HG02852 (cell line): Measurements from ENCODE around the gene CRIP1.

Source experiments
- ATAC-seq: cut with Tn5 transposase; IDR thresholded peaks from one replicate; pipeline ENCODE4 v1.9.1; 2021; ENCODE audit warnings: mild to moderate bottlenecking, moderate library complexity; ENCODE audit not compliant: unreplicated experiment

The CRIP1 gene

DNA sequence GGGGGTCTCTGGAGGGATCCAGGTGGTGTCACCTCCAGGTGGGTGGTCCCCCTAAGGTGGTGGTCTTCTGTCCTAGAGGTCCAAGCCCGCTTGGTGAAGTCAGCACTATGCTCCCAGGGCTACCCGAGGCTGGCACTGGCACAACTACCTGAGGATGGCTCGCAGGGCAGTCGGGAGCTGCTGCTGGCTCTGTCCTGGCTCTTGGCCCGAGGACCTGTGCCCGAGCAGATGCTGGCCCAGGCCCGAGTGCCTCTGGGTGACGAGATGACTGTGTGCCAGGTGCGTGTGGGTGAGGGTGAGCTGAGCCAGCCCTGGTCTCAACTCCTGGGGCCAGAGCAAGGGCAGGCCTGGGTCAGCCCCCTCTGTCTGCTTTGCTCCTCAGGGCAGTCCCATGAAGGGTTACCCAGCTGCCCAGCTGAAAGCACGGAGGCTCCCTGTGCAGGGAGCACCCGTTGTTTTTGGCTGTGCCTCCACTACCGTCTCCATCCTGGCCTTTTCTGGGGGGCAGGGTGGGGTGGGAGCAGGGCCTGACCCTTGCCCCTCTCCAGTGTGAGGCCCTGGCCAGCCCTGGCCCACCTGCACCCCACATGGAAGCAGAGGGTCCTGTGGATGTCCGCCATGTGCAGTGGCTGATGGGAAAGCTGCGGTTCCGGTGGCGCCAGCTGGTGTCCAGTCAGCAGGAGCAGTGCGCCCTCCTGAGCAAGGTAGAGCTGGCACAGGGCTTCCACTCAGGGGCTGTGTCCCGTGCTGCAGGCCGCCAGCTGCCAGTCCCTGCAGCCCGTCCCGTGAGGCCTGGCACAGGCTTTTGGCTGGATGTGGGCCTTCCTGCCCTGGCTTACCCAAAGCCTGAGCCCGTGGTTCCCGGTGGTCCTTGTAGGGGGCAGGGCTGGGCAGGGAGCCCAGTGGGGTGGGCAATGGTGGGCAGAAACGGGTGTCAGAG is 5.6 kb downstream of the CRIP1 start:
- ATAC-seq, result no peak

- ATAC-seq, result no peak
Observed at GRCh38 chr14:105492971-105493871, 6.5 kb downstream of the CRIP1 start.

DNA sequence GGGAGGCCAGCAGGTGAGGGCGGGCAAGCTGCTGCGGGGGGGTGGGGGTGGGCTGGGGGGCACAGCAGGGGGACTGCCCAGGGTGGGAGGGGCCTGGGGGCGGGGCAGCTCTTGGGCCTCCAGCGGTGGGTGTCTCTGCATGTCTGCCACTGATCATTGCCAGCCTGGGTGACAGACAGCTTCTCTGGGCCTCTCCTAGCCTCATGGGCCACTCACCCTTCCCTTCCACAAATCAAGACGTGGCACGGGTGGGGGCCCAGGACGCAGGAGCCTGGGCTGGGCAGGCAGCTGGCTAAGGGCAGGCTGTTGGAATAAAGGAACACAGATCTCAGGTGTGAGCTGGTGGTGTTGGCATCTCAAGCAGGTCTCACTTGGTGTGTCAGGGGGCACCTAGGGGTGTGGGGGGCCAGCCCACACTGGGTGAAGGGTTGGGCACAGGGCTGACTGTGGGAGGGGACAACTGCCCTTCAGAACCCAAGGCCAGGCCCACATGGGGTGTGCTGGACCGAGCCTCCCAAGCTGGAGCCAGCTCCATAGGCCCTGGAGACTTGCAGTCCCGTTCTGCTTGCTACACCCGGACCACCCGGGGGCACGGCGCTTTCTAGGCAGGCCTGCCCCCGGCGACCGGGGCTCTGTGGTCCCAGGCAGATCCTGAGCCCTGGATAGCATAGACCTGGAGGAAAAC is 7.4 kb downstream of the CRIP1 start:
- no peak for ATAC-seq

GRCh38 chr14:105494606-105494929 is 7.9 kb downstream of the CRIP1 start:
- no peak for ATAC-seq

DNA sequence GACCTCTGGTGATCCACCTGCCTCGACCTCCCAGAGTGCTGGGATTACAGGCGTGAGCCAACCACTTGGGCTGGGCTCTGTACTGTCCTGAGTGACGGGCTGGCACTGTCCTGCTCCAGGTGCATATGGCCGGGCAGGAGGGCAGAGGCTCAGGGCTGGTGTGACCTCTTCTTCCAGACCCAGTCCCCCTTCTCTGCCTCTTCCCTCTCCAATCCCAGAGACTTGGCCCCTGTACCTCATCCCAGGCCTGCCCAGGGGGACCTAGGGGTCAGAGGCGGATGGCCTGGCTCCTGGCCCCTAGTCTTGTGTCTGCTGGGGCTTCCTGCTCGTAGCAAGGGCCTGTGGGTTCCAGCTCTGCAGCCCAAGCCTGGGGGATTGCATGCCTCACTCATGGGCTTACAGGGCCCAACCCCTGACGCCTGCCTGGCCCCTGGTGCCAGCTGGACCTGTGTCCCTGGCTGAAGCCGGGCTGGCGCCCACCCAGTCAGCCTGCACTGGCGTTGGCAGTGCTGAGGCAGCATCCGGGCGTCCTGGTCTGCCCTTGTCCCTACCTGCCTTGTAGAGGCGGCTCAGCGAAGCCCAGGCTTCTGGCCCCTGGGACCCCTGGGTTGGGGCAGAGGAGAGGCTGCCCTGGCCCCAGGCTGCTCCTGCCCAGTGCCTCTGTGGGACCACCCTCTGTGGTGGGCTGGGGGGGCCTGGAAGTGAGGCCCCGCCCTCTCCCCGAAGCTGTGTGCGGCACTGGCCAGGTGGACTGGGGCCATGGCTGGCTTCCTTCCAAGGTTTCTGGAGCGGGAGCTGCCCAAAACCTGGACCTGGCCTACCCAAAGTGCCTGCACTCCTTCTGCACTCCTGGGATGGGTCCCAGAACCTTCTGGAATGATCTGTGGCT is 8.7 kb downstream of the CRIP1 start:
- ATAC-seq, result no peak

GRCh38 chr14:105495990-105496830 is 9.5 kb downstream of the CRIP1 start:
- ATAC-seq, result no peak

- ATAC-seq, result no peak
Observed at GRCh38 chr14:105496831-105497591, 10.3 kb downstream of the CRIP1 start.

DNA sequence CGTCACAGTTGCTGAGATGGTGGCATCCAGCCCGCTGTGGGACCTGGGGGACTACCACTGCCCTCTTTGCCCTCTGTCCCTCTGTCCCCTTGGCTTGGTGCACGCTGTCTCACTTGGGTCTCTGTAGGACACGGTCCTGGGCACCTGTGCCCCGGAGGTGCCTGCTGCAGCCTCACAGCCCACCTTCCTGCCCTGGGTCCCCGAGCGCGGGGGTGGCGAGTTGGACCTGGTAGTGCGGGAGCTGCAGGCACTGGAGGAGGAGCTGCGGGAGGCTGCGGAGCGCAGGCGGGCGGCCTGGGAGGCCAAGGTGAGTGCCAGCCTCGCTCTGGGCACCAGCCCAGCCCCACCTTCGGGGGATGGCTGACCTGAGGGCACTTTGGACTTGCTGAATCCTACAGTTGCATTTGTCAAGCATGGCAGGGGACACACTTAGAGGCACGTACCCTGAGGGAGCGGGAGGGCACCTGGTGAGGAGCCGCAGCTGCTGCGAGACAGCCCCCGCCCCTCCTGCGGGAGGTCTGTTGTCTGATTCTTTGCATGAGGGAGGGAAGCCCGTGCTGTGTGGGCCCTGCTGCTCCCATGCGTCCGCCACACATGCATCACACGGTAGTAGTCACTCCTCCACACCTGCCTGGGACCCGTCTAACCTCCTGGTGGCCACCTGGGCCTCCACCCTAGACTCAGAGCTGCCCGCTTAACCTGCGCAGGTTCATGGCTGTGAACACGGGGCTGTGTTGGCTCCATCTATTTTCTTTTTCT is 11.2 kb downstream of the CRIP1 start:
- ATAC-seq, result no peak

DNA sequence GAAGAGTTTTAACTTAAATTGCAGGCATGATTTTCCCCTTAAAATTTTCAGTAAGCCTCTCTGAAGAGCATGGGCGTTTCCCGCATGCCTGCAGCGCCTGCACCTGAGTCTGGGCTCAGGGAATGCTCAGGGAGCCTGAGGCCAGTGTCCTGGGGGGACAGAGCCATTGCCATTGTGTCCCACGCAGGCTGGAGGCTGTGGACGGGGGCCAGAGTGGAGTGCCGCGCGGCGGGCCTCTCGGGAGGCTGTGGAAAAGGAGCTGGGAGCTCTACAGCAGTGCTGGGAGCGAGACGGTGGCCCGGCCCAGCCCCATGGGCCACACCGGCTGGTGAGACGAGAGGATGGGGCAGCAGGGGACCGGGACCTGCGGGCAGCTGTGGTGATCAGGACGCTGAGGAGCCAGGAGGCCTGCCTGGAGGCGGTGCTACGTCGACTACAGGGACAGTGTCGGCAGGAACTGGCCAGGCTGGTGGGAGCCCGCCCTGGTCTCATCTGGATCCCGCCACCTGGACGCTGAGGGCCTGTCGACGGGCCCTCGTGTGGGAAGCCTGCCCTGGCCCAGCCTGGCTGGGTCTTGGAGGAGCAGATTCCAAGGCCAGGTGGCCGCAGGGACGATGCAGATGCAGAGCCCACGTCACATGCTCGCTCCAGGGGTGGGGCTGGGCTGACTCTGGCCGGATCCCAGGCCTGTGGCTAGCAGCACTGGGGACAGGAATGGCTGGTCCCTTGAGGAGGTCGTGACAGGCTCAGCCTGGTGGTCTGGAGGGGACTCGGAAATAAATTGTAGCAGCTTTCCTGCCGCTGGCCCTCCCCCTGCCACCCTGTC is 12.0 kb downstream of the CRIP1 start:
- ATAC-seq, result no peak

GRCh38 chr14:105499256-105500035 is 12.8 kb downstream of the CRIP1 start:
- ATAC-seq, result no peak

DNA sequence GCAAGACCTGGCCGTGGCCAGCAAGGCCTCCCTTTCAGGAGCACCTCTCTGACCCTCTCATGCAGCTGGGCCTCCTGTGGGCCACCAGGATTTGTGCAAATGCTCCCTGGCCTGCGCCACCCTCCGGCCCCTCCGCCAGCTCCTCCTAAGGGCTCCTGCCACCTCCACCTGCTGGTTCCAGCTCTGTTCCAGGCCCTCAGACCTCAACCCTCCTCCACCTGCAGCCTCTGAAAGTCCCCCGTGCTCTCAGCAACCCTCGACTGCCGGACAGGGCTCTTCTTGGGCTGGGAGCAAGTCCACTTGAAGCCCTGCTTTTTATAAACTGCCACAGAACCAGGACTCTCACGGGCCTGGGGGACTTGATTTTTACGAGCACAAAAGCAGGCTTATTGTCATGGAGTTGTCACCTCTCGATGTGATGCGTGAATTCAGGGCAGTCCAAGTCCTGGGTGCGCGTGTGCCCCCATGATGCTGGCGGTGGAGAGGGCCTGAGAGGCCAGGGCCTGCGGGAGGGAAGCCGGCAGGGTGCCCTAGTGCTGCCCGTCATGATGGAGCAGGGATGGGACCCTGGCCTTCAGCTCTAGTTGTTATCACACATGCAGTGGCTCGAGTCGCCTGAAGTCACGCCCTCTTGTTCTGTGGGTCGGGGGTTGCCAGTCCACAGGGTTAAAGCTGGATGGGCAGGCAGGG is 13.5 kb downstream of the CRIP1 start:
- no peak for ATAC-seq

DNA sequence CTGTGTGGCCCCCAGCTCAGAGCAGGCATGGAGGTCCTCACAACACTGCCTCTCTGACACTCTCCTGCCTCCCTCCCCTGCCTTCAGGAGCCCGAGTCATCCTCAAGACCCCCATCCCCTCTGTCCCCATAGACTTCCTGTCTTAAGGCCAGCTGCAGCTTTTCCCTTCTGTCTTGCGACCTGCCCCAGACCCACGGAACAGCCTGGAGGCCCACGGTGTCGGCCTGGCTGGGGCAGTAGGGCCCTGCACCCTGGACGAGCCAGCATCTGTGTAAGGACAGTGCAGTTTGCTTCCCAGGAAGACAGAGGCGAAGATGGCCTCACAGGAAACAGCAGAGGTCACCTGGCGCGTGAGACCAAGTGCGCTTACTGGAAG is 14.0 kb downstream of the CRIP1 start:
- no peak for ATAC-seq

DNA sequence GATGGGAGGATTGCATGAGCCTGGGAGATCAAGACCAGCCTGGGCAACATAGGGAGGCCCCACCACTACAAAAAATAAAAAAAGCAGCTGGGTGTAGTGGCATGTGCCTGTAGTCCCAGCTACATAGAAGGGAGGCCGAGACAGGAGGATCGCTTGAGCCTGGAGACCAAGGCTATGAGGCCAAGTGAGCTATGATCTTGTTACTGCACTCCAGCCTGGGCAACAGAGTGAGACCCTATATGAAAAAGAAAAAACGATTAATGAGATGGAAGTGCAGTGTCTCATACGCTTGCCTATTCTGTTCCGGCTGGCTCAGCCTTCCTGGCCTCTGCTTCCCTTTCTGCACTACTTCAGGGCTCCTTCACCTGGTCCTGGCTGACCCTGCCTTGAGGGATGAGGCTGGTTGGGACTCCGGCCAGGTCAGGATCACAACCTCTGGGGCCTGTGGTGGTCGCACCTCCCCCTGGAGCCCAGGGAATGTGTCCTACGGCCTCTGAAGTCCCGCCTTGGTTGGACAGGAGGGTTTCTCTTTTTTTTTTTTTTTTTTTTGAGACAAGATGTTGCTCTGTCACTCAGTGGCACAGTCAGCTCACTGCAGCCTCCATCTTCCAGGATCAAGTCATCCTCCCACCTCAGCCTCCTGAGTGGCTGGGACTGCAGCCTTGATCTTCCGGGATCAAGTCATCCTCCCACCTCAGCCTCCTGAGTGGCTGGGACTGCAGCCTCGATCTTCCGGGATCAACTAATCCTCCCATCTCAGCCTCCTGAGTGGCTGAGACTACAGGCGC is 15.0 kb downstream of the CRIP1 start:
- no peak for ATAC-seq

- ATAC-seq, result no peak
Observed at GRCh38 chr14:105502446-105503295, 16.0 kb downstream of the CRIP1 start.
